Type B pancreatic cell (in vitro differentiated cells): Measurements from ENCODE around the gene MRPL37. TPM values are rescaled to one million over a fixed set of nuclear protein-coding genes. Genes with fewer than 3 reads are reported as not detected.

Experiments
- DNase-seq: peaks from one replicate; pipeline ENCODE4 v3.0.0; 2021; ENCODE audit warnings: mixed read lengths; ENCODE audit not compliant: unreplicated experiment; ENCODE audit errors: extremely low spot score
- H3K27ac Mint-ChIP-seq: 2 replicates; pipeline ENCODE4 v1.8.0; 2021; ENCODE audit warnings: mild to moderate bottlenecking, mixed read lengths
- H3K27me3 Mint-ChIP-seq: 2 replicates; pipeline ENCODE4 v1.8.0; 2021; ENCODE audit warnings: mixed read lengths
- H3K36me3 Mint-ChIP-seq: 2 replicates; pipeline ENCODE4 v1.8.0; 2021; ENCODE audit warnings: mixed read lengths
- H3K4me1 Mint-ChIP-seq: one replicate; pipeline ENCODE4 v1.8.0; 2021; ENCODE audit warnings: mixed read lengths; ENCODE audit not compliant: unreplicated experiment
- H3K4me3 Mint-ChIP-seq: 2 replicates; pipeline ENCODE4 v1.8.0; 2021; ENCODE audit warnings: mild to moderate bottlenecking, mixed read lengths
- H3K9me3 Mint-ChIP-seq: 2 replicates; pipeline ENCODE4 v1.8.0; 2021; ENCODE audit warnings: mixed read lengths
- total RNA-seq: library from RNA; stranded (reverse); gene quantifications from 2 replicates; pipeline ENCODE4 v1.2.1, GENCODE V29; 2021; ENCODE audit warnings: low replicate concordance
- TF ChIP-seq, protein P1 (sequence below): fragments of 200-600 bp; sonication (generic); conservative IDR thresholded peaks from 2 replicates; pipeline ENCODE4 v1.5.0; 2021; ENCODE audit warnings: antibody characterized with exemption, mild to moderate bottlenecking

Gene MRPL37
- total RNA-seq, 1 donor from 2014 or later, result 78.4 TPM

DNA sequence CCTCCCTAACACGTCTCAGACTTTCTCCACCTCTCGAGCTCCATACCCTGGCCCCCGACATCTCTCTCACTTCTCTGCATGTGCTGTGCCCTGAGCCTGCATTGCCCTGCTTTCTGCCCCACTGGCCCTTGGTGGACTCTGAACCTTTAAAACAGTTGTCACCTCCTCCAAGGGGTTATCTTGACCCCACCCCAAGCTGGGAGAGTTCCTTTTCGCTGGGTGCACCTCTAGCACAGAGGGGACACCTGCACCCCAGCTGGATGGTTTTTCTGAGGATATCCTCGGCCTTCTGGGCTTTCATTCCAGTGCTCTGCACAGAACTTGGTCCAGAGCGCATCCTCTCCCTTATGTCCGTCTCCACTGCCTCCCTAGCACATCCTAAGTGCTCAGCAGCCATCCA, 43.0 kb upstream of the MRPL37 start:
- Mint-ChIP-seq H3K9me3 (no peaks in the 10 kb centered on the region), H3K36me3 (no peaks in the 10 kb centered on the region), H3K27me3 (no peaks in the 10 kb centered on the region), H3K4me3 (no peak overlapping the region), H3K4me1 (peaks cover 12% of the 10 kb centered on the region), H3K27ac (no peak overlapping the region)
- no peak for DNase-seq
- TF ChIP-seq, protein P1, sequence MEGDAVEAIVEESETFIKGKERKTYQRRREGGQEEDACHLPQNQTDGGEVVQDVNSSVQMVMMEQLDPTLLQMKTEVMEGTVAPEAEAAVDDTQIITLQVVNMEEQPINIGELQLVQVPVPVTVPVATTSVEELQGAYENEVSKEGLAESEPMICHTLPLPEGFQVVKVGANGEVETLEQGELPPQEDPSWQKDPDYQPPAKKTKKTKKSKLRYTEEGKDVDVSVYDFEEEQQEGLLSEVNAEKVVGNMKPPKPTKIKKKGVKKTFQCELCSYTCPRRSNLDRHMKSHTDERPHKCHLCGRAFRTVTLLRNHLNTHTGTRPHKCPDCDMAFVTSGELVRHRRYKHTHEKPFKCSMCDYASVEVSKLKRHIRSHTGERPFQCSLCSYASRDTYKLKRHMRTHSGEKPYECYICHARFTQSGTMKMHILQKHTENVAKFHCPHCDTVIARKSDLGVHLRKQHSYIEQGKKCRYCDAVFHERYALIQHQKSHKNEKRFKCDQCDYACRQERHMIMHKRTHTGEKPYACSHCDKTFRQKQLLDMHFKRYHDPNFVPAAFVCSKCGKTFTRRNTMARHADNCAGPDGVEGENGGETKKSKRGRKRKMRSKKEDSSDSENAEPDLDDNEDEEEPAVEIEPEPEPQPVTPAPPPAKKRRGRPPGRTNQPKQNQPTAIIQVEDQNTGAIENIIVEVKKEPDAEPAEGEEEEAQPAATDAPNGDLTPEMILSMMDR, result no peak

DNA sequence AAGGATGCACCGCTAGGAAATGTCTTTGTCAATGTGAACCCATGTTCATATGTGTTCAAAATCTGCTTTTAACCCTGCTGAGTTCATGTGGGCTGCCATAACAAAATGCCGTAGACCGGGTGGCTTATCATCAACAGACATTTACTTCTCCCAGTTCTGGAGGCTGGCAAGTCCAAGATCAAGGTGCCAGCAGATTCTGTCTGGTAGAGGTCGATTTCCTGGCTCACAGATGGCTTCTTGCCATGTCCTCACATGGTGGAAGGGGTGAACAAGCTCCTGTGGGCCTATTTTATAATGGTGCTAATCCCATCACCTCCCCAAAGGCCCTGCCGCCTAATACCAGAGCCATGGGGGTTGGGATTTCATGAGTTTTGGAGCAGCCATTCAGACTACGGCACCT, 42.6 kb upstream of the MRPL37 start:
- TF ChIP-seq, protein P1, result no peak
- H3K36me3 Mint-ChIP-seq, result no peaks in the 10 kb centered on the region
- H3K27me3 Mint-ChIP-seq, result no peaks in the 10 kb centered on the region
- no peak for DNase-seq
- no peak overlapping the region for H3K27ac Mint-ChIP-seq
- H3K4me3 Mint-ChIP-seq, result no peak overlapping the region
- peaks cover 12% of the 10 kb centered on the region for H3K4me1 Mint-ChIP-seq
- H3K9me3 Mint-ChIP-seq, result no peaks in the 10 kb centered on the region

DNA sequence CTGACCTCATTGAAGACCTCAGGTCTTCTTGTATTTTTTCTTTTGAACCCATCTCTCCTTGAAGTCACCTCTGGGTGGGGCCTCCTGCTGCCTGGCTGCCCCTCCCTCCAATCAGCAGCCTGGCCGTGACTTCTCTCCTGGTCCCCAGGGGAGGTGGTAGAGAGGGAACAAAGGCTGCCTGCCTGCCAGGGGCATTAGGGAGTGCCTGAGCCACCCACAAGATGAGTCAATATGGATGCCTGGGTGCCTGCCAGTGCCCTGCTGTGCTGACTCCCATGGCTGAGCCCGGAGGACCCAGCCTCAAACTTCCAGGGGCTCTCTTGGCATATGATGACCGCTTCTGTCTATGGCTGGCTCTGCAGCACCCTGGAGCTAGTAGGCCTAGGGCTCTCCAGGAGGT, 41.9 kb upstream of the MRPL37 start:
- H3K4me1 Mint-ChIP-seq, result peaks cover 11% of the 10 kb centered on the region
- H3K9me3 Mint-ChIP-seq, result no peaks in the 10 kb centered on the region
- H3K36me3 Mint-ChIP-seq, result no peaks in the 10 kb centered on the region
- no peak for DNase-seq
- no peaks in the 10 kb centered on the region for H3K27me3 Mint-ChIP-seq
- no peak overlapping the region for H3K27ac Mint-ChIP-seq
- no peak overlapping the region for H3K4me3 Mint-ChIP-seq
- TF ChIP-seq, protein P1, result no peak

DNA sequence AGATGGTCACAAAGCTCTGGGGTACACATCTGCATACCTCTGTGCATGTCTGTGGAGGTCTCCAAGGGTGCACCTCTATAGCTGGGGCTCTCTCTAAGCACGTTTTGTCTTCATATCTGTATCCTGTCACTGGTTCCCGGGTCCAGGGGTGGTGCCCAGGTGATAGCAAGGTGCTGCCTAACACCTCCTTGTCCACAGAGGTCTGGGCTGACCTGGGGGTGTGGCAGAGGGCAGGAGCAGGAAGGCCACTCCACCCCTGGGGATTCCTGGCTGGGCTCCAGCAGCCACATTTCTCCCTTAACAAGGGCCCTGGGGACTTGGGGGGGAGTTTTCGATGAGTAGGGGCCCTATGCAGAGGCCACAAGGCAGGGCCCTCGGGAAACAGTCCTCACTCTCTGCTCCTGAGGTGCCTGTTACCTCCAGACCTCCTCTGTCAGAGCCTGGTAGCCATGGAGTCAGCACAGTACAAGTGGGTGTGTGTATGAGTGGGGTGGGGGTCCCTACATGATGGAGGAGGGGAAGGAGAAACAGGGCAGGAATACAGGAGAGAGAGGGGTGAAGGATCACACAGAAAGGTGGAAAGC, 40.1 kb upstream of the MRPL37 start:
- no peak overlapping the region for H3K27ac Mint-ChIP-seq
- H3K4me3 Mint-ChIP-seq, result no peak overlapping the region
- no peaks in the 10 kb centered on the region for H3K36me3 Mint-ChIP-seq
- DNase-seq, result no peak
- no peaks in the 10 kb centered on the region for H3K27me3 Mint-ChIP-seq
- H3K4me1 Mint-ChIP-seq, result no peaks in the 10 kb centered on the region
- TF ChIP-seq, protein P1, result no peak
- H3K9me3 Mint-ChIP-seq, result no peaks in the 10 kb centered on the region

DNA sequence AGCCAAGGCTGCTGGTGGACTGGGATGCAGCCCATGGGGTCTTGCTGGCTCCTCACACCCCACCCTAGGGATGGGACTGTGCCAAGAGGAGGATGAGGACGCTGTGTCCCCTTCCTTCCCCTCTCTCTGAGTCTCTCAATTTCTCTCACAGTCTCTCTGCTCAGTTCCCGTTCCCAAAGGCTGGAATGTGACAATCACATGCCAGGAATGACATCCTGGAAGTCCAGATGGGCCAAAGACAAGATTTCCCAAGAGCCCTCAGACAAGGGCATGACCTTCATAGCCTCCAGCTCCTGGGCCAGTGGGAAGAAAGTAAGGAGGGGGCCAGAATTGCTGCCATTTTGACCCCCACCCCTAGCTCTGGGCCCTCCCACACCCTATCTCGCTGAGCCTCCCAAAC, 39.6 kb upstream of the MRPL37 start:
- Mint-ChIP-seq H3K27ac (no peak overlapping the region), H3K36me3 (no peaks in the 10 kb centered on the region), H3K4me3 (no peak overlapping the region), H3K27me3 (no peaks in the 10 kb centered on the region), H3K9me3 (no peaks in the 10 kb centered on the region), H3K4me1 (no peaks in the 10 kb centered on the region)
- TF ChIP-seq, protein P1, result no peak
- no peak for DNase-seq
